WTC11 (cell line): ENCODE measurements around the gene VPS35L. TPM values are rescaled to one million over a fixed set of nuclear protein-coding genes. Genes with fewer than 3 reads are reported as not detected.
"Not testable (repeated sequence)": the region's sequence is repeated elsewhere in the genome, so short reads cannot be mapped to it uniquely, and the experiment has no call there.

Experiments used
- ATAC-seq: fragments of 200-7000 bp; cut with Tn5 transposase; 2 replicates; pipeline ENCODE4 v1.10.0; 2021; ENCODE audit warnings: mild to moderate bottlenecking, moderate library complexity
- CTCF ChIA-PET: fragments of 300-600 bp; sonication (Branson Sonifier 250); formaldehyde crosslinking; loops from one replicate; lab custom pipeline; 2021; ENCODE audit warnings: antibody characterized with exemption; lab: Charles Lee
- POLR2A ChIA-PET: fragments of 350-600 bp; sonication (Branson Sonifier 250); formaldehyde crosslinking; loops from one replicate; lab custom pipeline; 2021; ENCODE audit warnings: antibody characterized with exemption; lab: Charles Lee
- DNase-seq: peaks from one replicate; pipeline ENCODE4 v3.0.0; 2021; ENCODE audit warnings: low spot score
- H3K27ac Mint-ChIP-seq: 2 replicates; pipeline ENCODE4 v1.8.0; 2021; ENCODE audit warnings: mixed read lengths
- H3K27me3 Mint-ChIP-seq: 2 replicates; pipeline ENCODE4 v1.8.0; 2021; ENCODE audit warnings: low read depth, mild to moderate bottlenecking, moderate library complexity, mixed read lengths
- H3K36me3 Mint-ChIP-seq: 2 replicates; pipeline ENCODE4 v1.8.0; 2021; ENCODE audit warnings: mixed read lengths
- H3K4me1 Mint-ChIP-seq: 2 replicates; pipeline ENCODE4 v1.8.0; 2022; ENCODE audit warnings: mixed read lengths
- H3K4me3 Mint-ChIP-seq: 2 replicates; pipeline ENCODE4 v1.8.0; 2021; ENCODE audit warnings: mild to moderate bottlenecking, moderate library complexity, mixed read lengths
- H3K9me3 Mint-ChIP-seq: 2 replicates; pipeline ENCODE4 v1.8.0; 2021; ENCODE audit warnings: mixed read lengths
- ATF3 ChIP-seq: sonication (generic); formaldehyde crosslinking; conservative IDR thresholded peaks from 2 replicates; pipeline ENCODE4 v1.8.1; 2022; ENCODE audit warnings: mild to moderate bottlenecking, missing genetic modification reagents
- ATF6 ChIP-seq: sonication (generic); formaldehyde crosslinking; IDR thresholded peaks from 2 replicates; pipeline ENCODE4 v1.8.1; 2023; ENCODE audit warnings: mild to moderate bottlenecking, missing genetic modification reagents
- CREB1 ChIP-seq: sonication (generic); formaldehyde crosslinking; IDR thresholded peaks from 2 replicates; pipeline ENCODE4 v1.8.0; 2023; ENCODE audit warnings: mild to moderate bottlenecking, missing genetic modification reagents
- E2F1 ChIP-seq: sonication (generic); formaldehyde crosslinking; IDR thresholded peaks from 2 replicates; pipeline ENCODE4 v1.8.0; 2022; ENCODE audit warnings: mild to moderate bottlenecking, missing genetic modification reagents
- EMX1 ChIP-seq: fragments of 250-450 bp; sonication (Bioruptor Pico); IDR thresholded peaks from 2 replicates; pipeline ENCODE4 v1.8.0; 2021; ENCODE audit warnings: mild to moderate bottlenecking
- GABPB1 ChIP-seq: sonication (generic); formaldehyde crosslinking; IDR thresholded peaks from 2 replicates; pipeline ENCODE4 v1.8.1; 2023; ENCODE audit warnings: mild to moderate bottlenecking, missing genetic modification reagents
- HMGA2 ChIP-seq: fragments of 250-450 bp; sonication (Bioruptor Pico); IDR thresholded peaks from 2 replicates; pipeline ENCODE4 v1.4.0; 2021; ENCODE audit warnings: mild to moderate bottlenecking, moderate library complexity
- HMGXB4 ChIP-seq: sonication (generic); formaldehyde crosslinking; IDR thresholded peaks from 2 replicates; pipeline ENCODE4 v1.8.1; 2023; ENCODE audit warnings: mild to moderate bottlenecking, moderate library complexity, missing genetic modification reagents
- MXD4 ChIP-seq: fragments of 250-450 bp; sonication (Bioruptor Pico); IDR thresholded peaks from 2 replicates; pipeline ENCODE4 v1.8.0; 2021; ENCODE audit warnings: mild to moderate bottlenecking, moderate library complexity, borderline replicate concordance
- NFE2L1 ChIP-seq: sonication (generic); formaldehyde crosslinking; IDR thresholded peaks from 2 replicates; pipeline ENCODE4 v1.8.1; 2023; ENCODE audit warnings: missing genetic modification reagents
- OVOL2 ChIP-seq: fragments of 250-450 bp; sonication (Bioruptor Pico); IDR thresholded peaks from 2 replicates; pipeline ENCODE4 v1.9.0; 2021; ENCODE audit warnings: mild to moderate bottlenecking, borderline replicate concordance
- SMAD4 ChIP-seq: sonication (generic); formaldehyde crosslinking; IDR thresholded peaks from 2 replicates; pipeline ENCODE4 v1.8.0; 2022; ENCODE audit warnings: mild to moderate bottlenecking, missing genetic modification reagents
- TEAD4 ChIP-seq: sonication (generic); formaldehyde crosslinking; IDR thresholded peaks from 2 replicates; pipeline ENCODE4 v1.8.0; 2022; ENCODE audit warnings: mild to moderate bottlenecking, missing genetic modification reagents
- ZNF121 ChIP-seq: sonication (generic); formaldehyde crosslinking; IDR thresholded peaks from 2 replicates; pipeline ENCODE4 v1.8.0; 2023; ENCODE audit warnings: missing genetic modification reagents
- ZNF232 ChIP-seq: sonication (generic); formaldehyde crosslinking; IDR thresholded peaks from 2 replicates; pipeline ENCODE4 v1.8.0; 2022; ENCODE audit warnings: mild to moderate bottlenecking, missing genetic modification reagents
- ZNF423 ChIP-seq: fragments of 250-450 bp; sonication (Bioruptor Pico); IDR thresholded peaks from 2 replicates; pipeline ENCODE4 v2.1.2; 2022; ENCODE audit warnings: mild to moderate bottlenecking, moderate library complexity
- total RNA-seq: library from RNA; stranded (reverse); gene quantifications from 3 replicates; pipeline ENCODE4 v1.2.3, GENCODE V29; 2021
- TF ChIP-seq, protein P1 (sequence below): sonication (generic); formaldehyde crosslinking; IDR thresholded peaks from 2 replicates; pipeline ENCODE4 v1.8.1; 2023; ENCODE audit warnings: mild to moderate bottlenecking, missing genetic modification reagents

Gene VPS35L
- total RNA-seq, 1 experiment from 2014 or later = 59.7 TPM

DNA sequence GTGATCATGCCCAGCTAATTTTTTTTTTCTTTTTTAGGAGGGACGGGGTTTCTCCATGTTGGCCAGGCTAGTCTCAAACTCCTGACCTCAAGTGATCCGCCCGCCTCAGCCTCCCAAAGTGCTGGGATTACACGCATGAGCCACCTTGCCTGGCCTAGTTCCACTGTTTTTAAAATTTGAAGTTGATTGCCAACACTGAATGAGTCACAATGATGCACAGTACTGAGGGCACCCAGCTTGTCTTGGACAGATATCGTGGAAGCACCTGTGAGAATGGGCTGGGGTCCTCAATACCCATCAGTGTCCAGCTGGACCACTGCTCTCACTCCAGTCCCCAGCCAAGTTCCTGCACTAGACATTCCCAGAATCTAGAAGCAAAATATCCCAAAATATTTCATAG, 160.1 kb downstream of the VPS35L start (continued):
- TF ChIP-seq, protein P1, sequence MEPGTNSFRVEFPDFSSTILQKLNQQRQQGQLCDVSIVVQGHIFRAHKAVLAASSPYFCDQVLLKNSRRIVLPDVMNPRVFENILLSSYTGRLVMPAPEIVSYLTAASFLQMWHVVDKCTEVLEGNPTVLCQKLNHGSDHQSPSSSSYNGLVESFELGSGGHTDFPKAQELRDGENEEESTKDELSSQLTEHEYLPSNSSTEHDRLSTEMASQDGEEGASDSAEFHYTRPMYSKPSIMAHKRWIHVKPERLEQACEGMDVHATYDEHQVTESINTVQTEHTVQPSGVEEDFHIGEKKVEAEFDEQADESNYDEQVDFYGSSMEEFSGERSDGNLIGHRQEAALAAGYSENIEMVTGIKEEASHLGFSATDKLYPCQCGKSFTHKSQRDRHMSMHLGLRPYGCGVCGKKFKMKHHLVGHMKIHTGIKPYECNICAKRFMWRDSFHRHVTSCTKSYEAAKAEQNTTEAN (CRISPR knock-in tag) = no peak
- TF ChIP-seq TEAD4 (CRISPR knock-in tag) (no peak), HMGXB4 (CRISPR knock-in tag) (no peak), EMX1 (no peak), OVOL2 (CRISPR knock-in tag) (no peak), SMAD4 (CRISPR knock-in tag) (no peak), CREB1 (no peak), ZNF423 (CRISPR knock-in tag) (no peak), ZNF232 (CRISPR knock-in tag) (no peak), HMGA2 (CRISPR knock-in tag) (no peak), NFE2L1 (CRISPR knock-in tag) (no peak)

DNA sequence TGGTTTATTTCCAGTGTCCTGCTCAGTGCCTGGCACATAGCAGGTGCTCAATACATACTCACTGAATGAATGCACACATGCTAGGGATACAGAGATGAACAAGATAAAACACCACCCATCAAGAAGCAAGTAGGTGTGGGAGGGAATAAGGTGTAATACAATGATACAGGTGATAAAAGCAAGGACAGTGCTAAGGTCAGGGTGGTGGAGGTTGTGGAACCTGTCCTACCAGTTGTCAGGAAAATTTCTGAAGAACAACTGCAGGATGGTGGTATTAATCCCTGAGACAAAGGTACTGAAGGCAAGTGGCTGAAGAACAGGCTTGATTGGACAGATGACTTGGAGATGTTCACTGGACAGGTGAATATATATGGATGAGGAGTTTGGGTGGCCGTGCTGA, 160.7 kb downstream of the VPS35L start:
- Mint-ChIP-seq H3K4me1 (peaks cover 43% of the 10 kb centered on the region), H3K9me3 (no peaks in the 10 kb centered on the region), H3K27ac (peak overlapping the region; percentile 21; the same call in 1 of the 2 replicates), H3K36me3 (peaks cover 40% of the 10 kb centered on the region), H3K27me3 (no peaks in the 10 kb centered on the region), H3K4me3 (peak overlapping the region; percentile 97)
- DNase-seq = no peak
- TF ChIP-seq E2F1 (no peak), ATF6 (CRISPR knock-in tag) (no peak), MXD4 (no peak), ATF3 (CRISPR knock-in tag) (no peak)
- CTCF ChIA-PET = interaction anchor here (1.7 kb wide), 1 partner anchor 115 kb away, joined by 3 read pairs; no protein-coding TSS in a partner anchor
- ATAC-seq = no peak
- POLR2A ChIA-PET = no interaction called here

DNA sequence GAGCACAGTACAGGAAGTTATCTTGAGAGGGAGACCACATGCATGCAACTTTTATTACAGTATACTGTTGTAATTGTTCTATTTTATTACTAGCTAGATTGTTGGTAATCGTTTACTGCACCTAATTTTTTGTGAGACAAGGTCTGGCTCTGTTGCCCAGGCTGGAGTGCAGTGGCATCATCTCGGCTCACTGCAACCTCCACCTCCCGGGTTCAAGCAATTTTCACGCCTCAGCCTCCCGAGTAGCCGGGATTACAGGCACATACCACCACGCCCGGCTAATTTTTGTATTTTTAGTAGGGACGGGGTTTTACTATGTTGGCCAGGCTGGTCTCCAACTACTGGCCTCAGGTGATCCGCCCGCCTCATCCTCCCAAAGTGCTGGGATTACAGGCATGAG, 161.2 kb downstream of the VPS35L start:
- Mint-ChIP-seq H3K4me3 (peak overlapping the region; percentile 97), H3K4me1 (peaks cover 37% of the 10 kb centered on the region), H3K36me3 (peaks cover 37% of the 10 kb centered on the region), H3K27ac (peak overlapping the region; percentile 21; the same call in 1 of the 2 replicates)
- DNase-seq, POLR2A ChIA-PET, ATAC-seq, H3K27me3 Mint-ChIP-seq, H3K9me3 Mint-ChIP-seq: not testable (repeated sequence)
- TF ChIP-seq GABPB1 = 0 out of 2 replicates have a peak, but pooled peaks have one; percentile 10
- 0 out of 2 replicates have a peak, but pooled peaks have one; percentile 43 for TF ChIP-seq ZNF121 (CRISPR knock-in tag)
- CTCF ChIA-PET = interaction anchor here (1.7 kb wide), 1 partner anchor 115 kb away, joined by 3 read pairs; no protein-coding TSS in a partner anchor
